Lower lobe of right lung (tissue), 2 donors: ENCODE data around the gene GNAI1. TPM values are rescaled to one million over a fixed set of nuclear protein-coding genes. Genes with fewer than 3 reads are reported as not detected.

Experiments
- ATAC-seq, 2 donors: fragments of 200-7000 bp; cut with Tn5 transposase; one replicate each; pipeline ENCODE4 v1.9.1; 2020 to 2022; ENCODE audit warnings: mild to moderate bottlenecking in 2 of 2, moderate library complexity in 2 of 2
- DNase-seq: peaks from one replicate; pipeline ENCODE4 v3.0.0-alpha.2; 2020
- H3K27ac ChIP-seq: fragments of 200-600 bp; one replicate; pipeline ENCODE4 v1.8.0; 2022
- H3K27me3 ChIP-seq: fragments of 200-600 bp; one replicate; pipeline ENCODE4 v1.8.0; 2022; ENCODE audit warnings: low read depth
- H3K36me3 ChIP-seq: fragments of 200-600 bp; one replicate; pipeline ENCODE4 v1.8.0; 2022; ENCODE audit warnings: mild to moderate bottlenecking
- H3K4me1 ChIP-seq: fragments of 200-600 bp; one replicate; pipeline ENCODE4 v1.8.0; 2022
- H3K4me3 ChIP-seq: fragments of 200-600 bp; one replicate; pipeline ENCODE4 v1.8.0; 2022; ENCODE audit warnings: mild to moderate bottlenecking
- H3K9me3 ChIP-seq: fragments of 200-600 bp; one replicate; pipeline ENCODE4 v1.8.0; 2022
- CTCF ChIP-seq: fragments of 200-600 bp; IDR thresholded peaks from one replicate; pipeline ENCODE4 v1.8.0; 2022; ENCODE audit warnings: antibody characterized with exemption, mild to moderate bottlenecking
- intact Hi-C: fragments of 100-400 bp; cut with DNase I; formaldehyde crosslinking; loops from one replicate; pipeline ENCODE4 v1.11.0; 2022
- total RNA-seq: library from RNA; stranded (reverse); fragmentation: NEBNext Ultra II Directional; extraction: Animal tissue kit (Norgen Biotek cat#: 25700); gene quantifications from one replicate; pipeline ENCODE4 v1.2.1, GENCODE V29; 2021
- donor health status: DM: no; HTN: yes; CAD: no; lungs with severe emphysema.

Gene GNAI1
- total RNA-seq, 1 donor from 2014 or later, result 32.1 TPM

- no peaks in the 10 kb centered on the region for H3K27me3 ChIP-seq
- TF ChIP-seq CTCF, result no peak
- no peak for ATAC-seq
- DNase-seq, result no peak
- intact Hi-C loops, result no loop called here
- no peaks in the 10 kb centered on the region for H3K36me3 ChIP-seq
- no peak overlapping the region for H3K27ac ChIP-seq
- H3K4me1 ChIP-seq, result peaks cover 30% of the 10 kb centered on the region
- H3K4me3 ChIP-seq, result no peak overlapping the region
- no peaks in the 10 kb centered on the region for H3K9me3 ChIP-seq
Measured at GRCh38 chr7:80137410-80137809, 2.8 kb downstream of the GNAI1 start.

GRCh38 chr7:80139236-80139635, 4.6 kb downstream of the GNAI1 start:
- ATAC-seq, result no peak
- no peak overlapping the region for H3K27ac ChIP-seq
- no peaks in the 10 kb centered on the region for H3K36me3 ChIP-seq
- intact Hi-C loops, result no loop called here
- H3K27me3 ChIP-seq, result no peaks in the 10 kb centered on the region
- peaks cover 30% of the 10 kb centered on the region for H3K4me1 ChIP-seq
- no peak for TF ChIP-seq CTCF
- no peak overlapping the region for H3K4me3 ChIP-seq
- no peak for DNase-seq
- H3K9me3 ChIP-seq, result no peaks in the 10 kb centered on the region

GRCh38 chr7:80140388-80140787, 5.8 kb downstream of the GNAI1 start:
- no peak for TF ChIP-seq CTCF
- Histone ChIP-seq H3K9me3 (no peaks in the 10 kb centered on the region), H3K27ac (no peak overlapping the region), H3K36me3 (no peaks in the 10 kb centered on the region), H3K27me3 (no peaks in the 10 kb centered on the region), H3K4me1 (peaks cover 30% of the 10 kb centered on the region), H3K4me3 (no peak overlapping the region)
- intact Hi-C loops, result no loop called here
- no peak for ATAC-seq
- no peak for DNase-seq

GRCh38 chr7:80141376-80141775, 6.7 kb downstream of the GNAI1 start:
- no peak for TF ChIP-seq CTCF
- DNase-seq (no peak), ATAC-seq (no peak)
- Histone ChIP-seq H3K36me3 (no peaks in the 10 kb centered on the region), H3K4me1 (peaks cover 33% of the 10 kb centered on the region), H3K27me3 (no peaks in the 10 kb centered on the region), H3K27ac (no peak overlapping the region), H3K4me3 (no peak overlapping the region), H3K9me3 (no peaks in the 10 kb centered on the region)
- intact Hi-C loops, result no loop called here

- DNase-seq, result no peak
Measured at GRCh38 chr7:80142853-80143580, 8.4 kb downstream of the GNAI1 start.

More at GRCh38 chr7:80142853-80143580, 8.4 kb downstream of the GNAI1 start:
- Histone ChIP-seq H3K4me1 (peaks cover 28% of the 10 kb centered on the region), H3K9me3 (no peaks in the 10 kb centered on the region), H3K4me3 (no peak overlapping the region), H3K36me3 (no peaks in the 10 kb centered on the region), H3K27me3 (no peaks in the 10 kb centered on the region), H3K27ac (no peak overlapping the region)
- TF ChIP-seq CTCF, result no peak
- intact Hi-C loops, result no loop called here
- no peak for ATAC-seq
